ENCODE measurements around the gene GCK. TPM values are rescaled to one million over a fixed set of nuclear protein-coding genes. Genes with fewer than 3 reads are reported as not detected.
A peak's percentile ranks its signal among the peaks of the same experiment; 100 is the strongest.

The GCK gene
- total and polyA plus RNA-seq, 12 donors: 0.09 to 2.1 (median 0.50) TPM; not detected in 3

DNA sequence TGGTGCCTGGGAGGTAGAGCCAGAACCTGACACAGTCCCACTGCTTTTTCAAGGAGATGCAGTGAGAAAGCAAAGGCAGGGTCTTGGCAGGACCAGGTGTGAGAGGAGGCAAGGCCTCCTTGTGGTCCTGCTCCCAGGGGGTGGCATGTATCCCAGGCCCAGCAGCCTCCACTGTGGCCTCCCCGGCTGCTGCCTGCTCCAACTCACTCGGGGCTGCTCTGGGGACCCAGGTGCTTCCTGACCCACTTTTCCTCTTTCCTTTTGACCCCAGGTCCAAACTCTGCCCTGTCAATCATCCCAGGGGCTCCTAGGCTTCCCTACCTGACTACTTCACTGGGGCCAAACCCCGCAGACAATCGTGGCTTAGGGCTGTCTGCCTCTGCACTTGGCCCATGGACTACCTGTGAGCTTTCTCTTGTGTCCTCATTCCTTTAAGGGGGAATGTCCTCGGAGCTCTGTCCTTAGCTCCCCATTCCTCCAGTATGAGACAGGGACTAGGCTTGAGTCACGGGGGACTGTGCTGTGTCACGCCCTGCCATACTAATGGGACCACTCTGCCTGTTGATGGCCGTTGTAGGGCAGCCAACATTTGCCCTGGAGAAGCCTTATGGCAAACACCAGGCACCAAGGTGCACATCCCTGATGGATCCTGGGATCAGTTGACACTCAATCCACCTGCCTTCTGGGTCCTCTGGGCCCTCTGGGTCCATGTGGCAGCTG, 86.2 kb downstream of the GCK start:
- intact Hi-C loops (cut with DNase I): no loop called here
- H3K4me1 ChIP-seq (replicated peaks in 1 of 2): no peaks in the 10 kb centered on the region
- WGBS, 4 donors: 78 to 88% (median 83%) methylated on average over 7 to 8 of the region's 8 CpGs

GRCh38 chr7:44101966-44102845, 87.0 kb downstream of the GCK start:
- no peaks in the 10 kb centered on the region for H3K27me3 ChIP-seq
- WGBS, 4 donors: 82 to 86% (median 85%) methylated on average over 14 of the region's 14 CpGs
- H3K27ac ChIP-seq: peak overlapping the region in 3 of 5 donors; percentile 48 to 93 (median 68)
- H3K4me3 ChIP-seq: no peak overlapping the region
- peaks cover 0 to 2% of the 10 kb centered on the region in 2 donors for H3K36me3 ChIP-seq (replicated peaks in 1 of 2)
- no peaks in the 10 kb centered on the region for H3K4me1 ChIP-seq (replicated peaks in 1 of 2)
- DNase-seq: peak in 1 of 7 donors; percentile 66
- no peak for TF ChIP-seq POLR2A (IDR thresholded peaks at IDR 0.05)
- TF ChIP-seq CTCF (IDR thresholded peaks at IDR 0.05): no peak
- intact Hi-C loops (cut with DNase I): no loop called here
- H3K9me3 ChIP-seq (replicated peaks in 1 of 3): no peaks in the 10 kb centered on the region

More for the DNA sequence above, 86.2 kb downstream of the GCK start:
- DNase-seq: no peak
- peak overlapping the region in 3 of 5 donors; percentile 14 to 93 (median 68) for H3K27ac ChIP-seq
- H3K27me3 ChIP-seq: no peaks in the 10 kb centered on the region
- peaks cover 0 to 4% of the 10 kb centered on the region in 2 donors for H3K36me3 ChIP-seq (replicated peaks in 1 of 2)
- H3K4me3 ChIP-seq: no peak overlapping the region
- no peak for TF ChIP-seq CTCF (IDR thresholded peaks at IDR 0.05)
- no peak for TF ChIP-seq POLR2A (IDR thresholded peaks at IDR 0.05)
- H3K9me3 ChIP-seq (replicated peaks in 1 of 3): no peaks in the 10 kb centered on the region

DNA sequence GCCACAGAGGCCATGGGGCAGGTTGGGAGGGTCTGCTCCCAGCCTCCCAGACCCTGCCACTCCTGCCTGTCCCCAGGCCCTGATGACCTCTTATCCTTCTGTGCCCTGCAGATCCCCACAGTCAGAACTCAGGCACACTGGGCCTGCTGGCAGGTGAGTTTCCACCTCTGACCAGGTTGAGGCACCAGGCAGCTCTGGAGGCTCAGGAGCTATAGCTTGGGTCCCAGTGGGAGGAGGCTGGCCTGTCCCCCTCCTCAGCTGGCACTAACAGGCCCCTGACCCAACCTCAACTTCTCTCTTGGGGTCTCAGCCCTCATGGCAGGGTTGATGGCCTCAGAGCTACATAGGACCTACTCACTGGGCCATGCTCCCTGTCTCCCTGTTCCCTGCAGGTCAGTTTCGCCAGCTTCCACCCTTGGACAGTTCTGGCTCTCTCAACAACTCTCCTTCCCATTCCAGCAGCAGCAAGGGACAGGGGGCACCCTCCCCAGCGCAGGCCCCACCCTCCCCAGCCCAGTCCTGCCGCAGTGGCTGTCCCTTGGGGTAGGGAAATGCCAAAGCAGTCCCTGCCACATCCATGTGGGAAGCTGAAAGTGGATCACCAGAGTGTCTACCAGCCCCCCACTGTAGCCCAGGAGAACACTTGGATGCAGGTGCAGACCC, 87.8 kb downstream of the GCK start:
- Histone ChIP-seq H3K27me3 (no peaks in the 10 kb centered on the region), H3K4me3 (no peak overlapping the region), H3K9me3 (replicated peaks in 1 of 3) (no peaks in the 10 kb centered on the region), H3K27ac (peak overlapping the region in 3 of 5 donors; percentile 48 to 85 (median 68)), H3K36me3 (replicated peaks in 1 of 2) (no peaks in the 10 kb centered on the region), H3K4me1 (replicated peaks in 1 of 2) (no peaks in the 10 kb centered on the region)
- 84 to 100% (median 89%) methylated on average over 2 to 3 of the region's 3 CpGs for WGBS, 4 donors
- intact Hi-C loops (cut with DNase I): no loop called here
- TF ChIP-seq POLR2A (IDR thresholded peaks at IDR 0.05) (no peak), CTCF (IDR thresholded peaks at IDR 0.05) (no peak)
- DNase-seq: no peak

Measured in adrenal gland (tissue), 12 donors.